ENCODE data around the gene PLEKHA5. TPM values are rescaled to one million over a fixed set of nuclear protein-coding genes. Genes with fewer than 3 reads are reported as not detected.

Gene PLEKHA5
- total and polyA plus RNA-seq, 7 donors, result 7.0 to 32.6 (median 14.7) TPM

DNA sequence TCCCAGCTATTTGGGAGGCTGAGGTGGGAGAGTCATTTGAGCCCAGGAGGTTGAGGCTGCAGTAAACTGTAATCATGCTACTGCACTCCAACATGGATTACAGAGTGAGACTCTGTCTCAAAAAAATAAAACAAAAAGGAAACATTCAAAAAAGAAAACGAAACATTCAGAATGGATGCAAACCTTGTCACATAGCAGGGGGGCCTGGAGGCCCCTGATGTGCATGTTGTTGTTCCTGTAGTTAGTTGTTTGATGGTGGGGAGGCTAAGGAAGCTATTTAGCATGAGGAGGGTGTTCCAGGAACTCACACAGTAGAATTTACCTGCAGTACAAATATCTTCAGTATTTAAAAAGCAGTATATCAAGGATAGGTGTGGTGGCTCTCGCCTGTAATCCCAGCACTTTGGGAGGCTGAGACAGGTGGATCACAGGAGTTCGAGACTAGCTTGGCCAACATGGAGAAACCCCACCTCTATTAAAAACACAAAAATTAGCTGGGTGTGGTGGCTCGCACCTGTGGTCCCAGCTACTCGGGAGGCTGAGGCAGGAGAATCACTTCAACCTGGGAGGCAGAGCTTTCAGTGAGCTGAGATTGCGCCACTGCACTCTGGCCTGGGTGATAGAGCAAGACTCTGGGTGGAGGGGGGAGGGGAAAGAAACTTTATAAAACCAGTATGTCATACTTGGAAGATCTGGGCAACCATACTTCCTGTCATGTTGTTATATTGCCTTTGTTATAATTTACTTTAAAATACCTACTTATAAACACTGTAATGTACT lies 292.2 kb downstream of the PLEKHA5 start:
- Histone ChIP-seq H3K4me1 (no peaks in the 10 kb centered on the region), H3K4me3 (no peak overlapping the region), H3K9me3 (no peaks in the 10 kb centered on the region), H3K36me3 (no peaks in the 10 kb centered on the region), H3K27me3 (no peaks in the 10 kb centered on the region), H3K27ac (no peak overlapping the region)
- TF ChIP-seq, protein P1, sequence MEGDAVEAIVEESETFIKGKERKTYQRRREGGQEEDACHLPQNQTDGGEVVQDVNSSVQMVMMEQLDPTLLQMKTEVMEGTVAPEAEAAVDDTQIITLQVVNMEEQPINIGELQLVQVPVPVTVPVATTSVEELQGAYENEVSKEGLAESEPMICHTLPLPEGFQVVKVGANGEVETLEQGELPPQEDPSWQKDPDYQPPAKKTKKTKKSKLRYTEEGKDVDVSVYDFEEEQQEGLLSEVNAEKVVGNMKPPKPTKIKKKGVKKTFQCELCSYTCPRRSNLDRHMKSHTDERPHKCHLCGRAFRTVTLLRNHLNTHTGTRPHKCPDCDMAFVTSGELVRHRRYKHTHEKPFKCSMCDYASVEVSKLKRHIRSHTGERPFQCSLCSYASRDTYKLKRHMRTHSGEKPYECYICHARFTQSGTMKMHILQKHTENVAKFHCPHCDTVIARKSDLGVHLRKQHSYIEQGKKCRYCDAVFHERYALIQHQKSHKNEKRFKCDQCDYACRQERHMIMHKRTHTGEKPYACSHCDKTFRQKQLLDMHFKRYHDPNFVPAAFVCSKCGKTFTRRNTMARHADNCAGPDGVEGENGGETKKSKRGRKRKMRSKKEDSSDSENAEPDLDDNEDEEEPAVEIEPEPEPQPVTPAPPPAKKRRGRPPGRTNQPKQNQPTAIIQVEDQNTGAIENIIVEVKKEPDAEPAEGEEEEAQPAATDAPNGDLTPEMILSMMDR (IDR thresholded peaks at IDR 0.05), result no peak
- TF ChIP-seq POLR2A (IDR thresholded peaks at IDR 0.05) (no peak), EP300 (IDR thresholded peaks at IDR 0.05) (no peak), POLR2AphosphoS5 (IDR thresholded peaks at IDR 0.05) (no peak)
- WGBS, 2 donors, result 77 to 81% methylated on average over 6 of the region's 6 CpGs
- intact Hi-C loops (cut with DNase I), result no loop called here
- DNase-seq, result no peak

- H3K9me3 ChIP-seq, result no peaks in the 10 kb centered on the region
- H3K36me3 ChIP-seq, result no peaks in the 10 kb centered on the region
- WGBS, 2 donors, result 91 to 94% methylated on average over 12 of the region's 12 CpGs
- no peak overlapping the region for H3K27ac ChIP-seq
- intact Hi-C loops (cut with DNase I), result no loop called here
- no peak for DNase-seq
- H3K4me1 ChIP-seq, result no peaks in the 10 kb centered on the region
- TF ChIP-seq, protein P1 (IDR thresholded peaks at IDR 0.05), result no peak
- TF ChIP-seq POLR2A (IDR thresholded peaks at IDR 0.05) (no peak), EP300 (IDR thresholded peaks at IDR 0.05) (no peak), POLR2AphosphoS5 (IDR thresholded peaks at IDR 0.05) (no peak)
- no peaks in the 10 kb centered on the region for H3K27me3 ChIP-seq
- no peak overlapping the region for H3K4me3 ChIP-seq
Measured at GRCh38 chr12:19423166-19423930, 293.8 kb downstream of the PLEKHA5 start.

Small RNA genes within 50 kb of the gene (small RNA-seq; reads per million reads assigned to genes)
- gene AC091805.2 (0 to 0.29 (median 0) reads per million in 3 donors), gene RN7SL67P (0 reads per million in 3 donors)

Measured in sigmoid colon (tissue), 7 donors.